Stimulated activated CD4-positive, alpha-beta T cell treated with anti-CD3 and anti-CD28 coated beads, TNF-alpha, amount 100 ng/mL, for 24 hours (primary cell): Measurements from ENCODE around the gene THADA.
"Not testable (repeated sequence)": the region's sequence is repeated elsewhere in the genome, so short reads cannot be mapped to it uniquely, and the experiment has no call there.

ENCODE experiments used
- DNase-seq, 3 experiments: peaks; one replicate each; pipeline ENCODE4 v3.0.0-alpha.2; 2020; ENCODE audit warnings: low read depth in 3 of 3

Gene THADA

DNA sequence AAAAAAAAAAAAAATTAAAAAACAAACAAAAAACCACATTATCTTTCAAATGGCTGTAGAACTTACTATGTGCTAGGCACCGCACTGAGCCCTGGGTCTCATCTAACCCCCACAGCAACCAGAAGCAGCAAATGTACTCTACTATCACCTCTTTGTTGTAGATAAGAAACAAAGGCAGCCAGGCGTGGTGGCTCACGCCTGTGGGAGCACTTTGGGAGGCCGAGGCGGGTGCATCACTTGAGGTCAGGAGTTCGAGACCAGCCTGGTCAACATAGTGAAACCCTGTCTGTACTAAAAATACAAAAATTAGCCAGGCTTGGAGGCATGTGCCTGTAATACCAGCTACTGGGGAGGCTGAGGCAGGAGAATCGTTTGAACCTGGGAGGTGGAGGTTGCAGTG lies 406.0 kb downstream of the THADA start:
- not testable (repeated sequence) for DNase-seq

DNA sequence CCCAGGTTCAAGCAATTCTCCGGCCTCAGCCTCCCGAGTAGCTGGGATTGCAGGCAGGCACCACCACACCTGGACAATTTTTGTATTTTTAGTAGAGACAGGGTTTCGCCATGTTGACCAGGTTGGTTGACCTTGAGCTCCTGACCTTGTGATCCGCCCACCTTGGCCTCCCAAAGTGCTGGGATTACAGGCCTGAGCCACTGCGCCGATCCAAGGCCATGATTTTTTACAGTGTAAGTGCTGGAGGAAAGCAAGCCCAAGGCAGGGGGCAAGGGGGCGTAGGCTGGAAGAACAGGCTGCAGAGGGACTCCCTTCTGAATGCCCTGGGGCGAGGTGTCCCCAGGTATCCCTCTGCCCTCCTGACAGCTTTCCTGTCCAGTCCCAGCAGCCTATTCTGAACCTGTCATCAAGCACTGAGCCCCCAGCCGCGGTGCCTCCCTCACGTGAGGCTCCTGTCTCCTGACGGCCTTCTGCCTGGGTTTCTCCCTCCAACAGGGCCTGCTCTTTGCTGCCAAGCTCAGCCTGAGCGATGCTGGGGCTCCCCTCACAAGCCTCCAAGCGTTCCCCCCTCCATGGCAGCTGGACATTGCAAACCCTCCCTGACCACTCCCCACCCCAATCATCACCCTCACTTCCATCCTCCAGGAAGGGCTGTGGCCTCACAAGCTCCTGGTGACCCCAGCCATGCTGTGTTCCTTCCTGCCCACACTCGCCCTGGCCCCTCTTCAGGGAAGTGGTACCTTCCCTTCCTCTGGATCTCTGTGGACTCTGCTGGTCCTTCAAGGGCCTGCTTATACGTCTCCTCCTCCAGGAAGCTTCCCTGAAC lies 407.1 kb downstream of the THADA start:
- DNase-seq: no peak

DNA sequence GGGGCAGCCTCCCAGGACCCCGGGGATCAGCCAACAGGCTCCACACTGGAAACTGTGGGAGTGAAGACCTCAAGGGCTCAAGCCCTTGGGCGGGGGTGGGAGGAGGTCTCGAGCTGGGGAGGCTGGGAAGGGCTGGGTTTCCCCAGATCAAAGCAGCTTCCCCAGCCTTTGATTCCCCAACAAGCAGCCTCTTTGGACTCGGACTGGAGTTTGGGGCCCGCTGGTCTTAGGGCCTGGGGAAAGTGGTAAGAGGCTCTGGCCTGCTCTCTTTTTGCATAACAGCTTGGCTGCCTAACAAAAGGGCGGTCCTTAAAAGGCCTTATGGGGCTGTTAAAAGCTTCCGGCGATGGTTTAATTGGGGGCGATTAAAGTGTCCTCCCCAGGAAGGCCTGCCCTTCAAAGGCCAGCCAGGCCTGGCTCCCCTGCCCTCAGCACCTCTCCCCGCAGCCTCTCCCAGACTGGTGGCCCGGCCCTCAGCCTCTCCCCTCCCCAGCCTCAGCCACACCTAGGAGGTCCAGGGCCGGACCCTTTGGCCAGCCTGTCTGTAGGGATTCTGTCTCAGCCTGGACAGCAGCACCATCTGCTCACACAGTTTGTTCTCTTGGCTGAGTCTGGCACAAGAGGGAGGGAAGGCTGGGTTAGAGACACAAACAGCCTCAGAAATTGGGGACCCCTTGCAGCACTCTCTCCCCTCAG lies 409.0 kb downstream of the THADA start:
- DNase-seq: no peak

DNA sequence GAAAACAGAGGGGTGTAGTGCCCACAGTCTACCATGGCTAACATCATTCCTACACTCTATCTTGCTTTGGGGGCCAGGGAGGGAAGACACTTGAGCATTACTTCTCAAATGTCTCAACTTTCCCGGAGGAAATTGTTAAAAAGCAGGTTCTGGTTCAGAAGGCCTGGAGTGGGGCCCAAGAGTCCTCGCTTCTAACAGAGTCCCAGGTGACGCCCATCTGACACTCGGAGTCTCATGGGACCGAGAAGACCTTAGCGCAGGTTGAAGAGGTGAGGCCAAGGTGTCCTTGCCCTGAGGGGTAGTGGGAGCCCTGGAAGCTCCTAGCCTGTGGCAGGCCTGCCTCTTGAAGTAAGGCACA lies 409.5 kb downstream of the THADA start:
- no peak for DNase-seq

DNA sequence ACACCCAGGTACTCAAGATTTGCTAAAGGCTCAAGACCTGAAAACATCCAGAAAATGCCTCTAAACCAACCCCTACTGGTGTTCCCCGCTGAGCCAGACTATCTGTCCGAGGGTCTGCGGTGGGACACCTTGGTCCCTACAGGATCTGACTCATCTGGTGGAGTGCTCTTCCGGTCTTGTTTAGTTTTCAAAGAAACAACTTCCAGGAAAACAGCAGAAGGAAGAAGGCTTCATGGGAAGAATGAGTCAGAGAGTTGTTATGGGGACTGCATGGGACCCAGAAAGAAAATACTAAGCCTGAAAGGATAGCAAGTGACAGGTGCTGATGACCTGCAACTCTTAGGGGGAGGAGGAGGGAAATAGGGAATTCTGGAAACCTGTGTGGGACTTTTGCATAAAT lies 410.7 kb downstream of the THADA start:
- DNase-seq: no peak

DNA sequence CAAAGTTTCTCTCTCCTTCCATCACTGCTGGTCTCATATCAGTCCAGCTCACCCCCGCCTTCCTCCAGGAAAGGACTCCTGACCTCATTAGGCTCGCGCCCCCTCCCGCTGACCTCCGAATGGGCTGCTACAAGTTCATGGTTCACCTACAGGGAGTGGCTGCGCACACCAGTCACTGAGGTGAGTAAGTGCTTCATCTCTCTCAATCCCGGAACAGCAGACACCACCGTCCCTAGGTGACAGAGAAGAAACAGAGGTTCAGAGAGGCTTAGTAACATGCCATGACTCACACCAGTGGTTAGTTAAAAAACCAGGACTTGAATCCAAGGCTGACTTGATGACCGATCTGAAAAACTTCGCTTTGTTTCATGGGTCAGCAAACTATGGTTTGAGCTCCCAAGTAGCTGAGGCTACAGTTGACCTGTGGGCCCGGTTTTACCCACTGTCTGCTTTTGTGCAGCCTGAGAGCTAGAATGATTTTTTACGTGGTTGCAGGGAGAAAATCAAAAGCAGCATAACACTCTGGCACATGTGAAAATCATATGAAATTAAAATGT lies 411.4 kb downstream of the THADA start:
- peak in 1 of 3 experiments; percentile 55 for DNase-seq

DNA sequence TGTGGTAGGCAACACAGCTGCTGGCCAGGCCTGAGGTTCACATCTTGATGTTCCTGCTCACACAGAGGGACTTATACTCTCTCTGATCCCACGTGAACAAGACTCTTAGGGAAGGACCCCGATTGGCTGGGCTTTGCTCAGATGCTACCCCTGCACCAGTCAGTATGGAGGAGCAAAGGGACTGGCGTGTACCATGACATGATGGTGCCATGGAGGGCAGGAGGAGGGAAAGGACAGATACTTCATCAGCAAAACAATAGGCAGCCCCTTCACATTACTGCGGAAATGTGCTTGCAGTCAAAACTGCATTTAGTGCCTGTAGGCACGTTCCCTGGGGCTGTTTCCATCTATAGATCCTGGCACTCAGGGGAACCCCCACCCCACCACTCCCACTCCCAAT lies 412.1 kb downstream of the THADA start:
- no peak for DNase-seq

DNA sequence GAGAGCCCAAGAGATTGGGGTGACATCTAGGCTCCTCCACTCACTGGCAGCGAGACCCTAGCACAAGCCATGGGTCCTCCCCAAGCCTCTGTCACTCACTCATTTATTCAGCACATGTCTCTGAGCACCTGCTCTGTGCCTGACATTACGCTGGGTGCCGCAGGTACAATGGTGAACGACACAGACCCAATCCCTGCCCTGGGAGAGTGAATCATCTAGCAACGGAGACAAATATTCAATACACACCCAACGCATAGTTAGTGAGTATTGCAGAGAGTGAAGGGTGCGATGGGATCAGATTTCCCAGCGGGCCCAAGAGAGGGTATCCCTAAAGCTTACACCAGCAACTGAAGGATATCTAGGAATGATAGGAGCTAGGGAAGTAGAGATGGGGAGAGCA lies 414.9 kb downstream of the THADA start:
- no peak for DNase-seq
